ENCODE data around the gene CAND1. TPM values are rescaled to one million over a fixed set of nuclear protein-coding genes. Genes with fewer than 3 reads are reported as not detected.

The CAND1 gene
- total RNA-seq: 109 and 122 TPM in 2 replicates

DNA sequence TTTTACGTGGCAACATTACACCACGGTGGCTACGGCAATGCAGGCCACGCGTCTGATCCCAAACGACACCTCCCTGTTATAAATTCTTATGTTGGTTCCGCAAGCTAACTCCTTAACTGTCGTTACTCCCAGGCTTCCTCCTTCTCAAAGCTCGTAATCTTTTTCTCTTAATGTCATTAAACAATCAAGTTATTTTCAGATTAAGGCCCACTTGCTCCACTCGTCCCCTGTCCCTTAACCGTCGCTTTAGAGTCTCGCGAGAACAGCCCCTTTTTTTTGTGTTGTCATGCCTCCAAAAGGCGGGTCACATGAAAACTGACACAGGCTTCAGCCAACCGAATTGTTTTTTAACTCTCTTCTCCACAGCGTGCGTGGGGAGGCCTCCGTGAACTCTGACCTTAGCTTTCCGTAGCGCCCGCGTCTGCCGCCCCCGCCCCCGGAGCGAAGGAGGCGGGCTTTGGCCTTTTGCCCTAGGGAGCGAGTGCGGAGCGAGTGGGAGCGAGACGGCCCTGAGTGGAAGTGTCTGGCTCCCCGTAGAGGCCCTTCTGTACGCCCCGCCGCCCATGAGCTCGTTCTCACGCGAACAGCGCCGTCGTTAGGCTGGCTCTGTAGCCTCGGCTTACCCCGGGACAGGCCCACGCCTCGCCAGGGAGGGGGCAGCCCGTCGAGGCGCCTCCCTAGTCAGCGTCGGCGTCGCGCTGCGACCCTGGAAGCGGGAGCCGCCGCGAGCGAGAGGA lies at the start of gene CAND1:
TSS of gene CAND1 (plus strand) at position 463 of the 737 bp plus-strand sequence. CDS start 360 bp downstream, outside the sequence.

